Spleen (tissue), 7 donors: ENCODE results near the gene PVR.

Experiments
- POLR2A ChIP-seq, 3 donors: fragments of 450-650 bp; IDR thresholded peaks; one replicate each; pipeline ENCODE4 v1.5.1; 2017; ENCODE audit warnings: antibody characterized with exemption in 3 of 3, mild to moderate bottlenecking in 1 of 3
- POLR2AphosphoS5 ChIP-seq, 3 donors: sonication (generic); formaldehyde crosslinking; IDR thresholded peaks; one replicate each; pipeline ENCODE4 v1.5.1; 2017; ENCODE audit warnings: antibody characterized with exemption in 3 of 3
- TF ChIP-seq, protein P1 (sequence below), 11 experiments: fragments of 200-600 bp in 7 of 11; fragments of 450-650 bp in 4 of 11; sonication (generic) in 4 of 11; IDR thresholded peaks in 8 of 11; conservative IDR thresholded peaks in 3 of 11; 1 replicate in 7 of 11; 2 replicates in 4 of 11; pipeline versions ENCODE4 v1.4.0 to v1.8.0; 2016 to 2021; ENCODE audit warnings: antibody characterized with exemption in 11 of 11, inconsistent platforms in 4 of 11, mild to moderate bottlenecking in 1 of 11
- donor health status: DM: no; HTN: no; CAD: no; lungs with moderate emphysema.
- donor health status: DM: no; HTN: no; CAD: no.
- donor health status: DM: no; HTN: no; CAD: no.

DNA sequence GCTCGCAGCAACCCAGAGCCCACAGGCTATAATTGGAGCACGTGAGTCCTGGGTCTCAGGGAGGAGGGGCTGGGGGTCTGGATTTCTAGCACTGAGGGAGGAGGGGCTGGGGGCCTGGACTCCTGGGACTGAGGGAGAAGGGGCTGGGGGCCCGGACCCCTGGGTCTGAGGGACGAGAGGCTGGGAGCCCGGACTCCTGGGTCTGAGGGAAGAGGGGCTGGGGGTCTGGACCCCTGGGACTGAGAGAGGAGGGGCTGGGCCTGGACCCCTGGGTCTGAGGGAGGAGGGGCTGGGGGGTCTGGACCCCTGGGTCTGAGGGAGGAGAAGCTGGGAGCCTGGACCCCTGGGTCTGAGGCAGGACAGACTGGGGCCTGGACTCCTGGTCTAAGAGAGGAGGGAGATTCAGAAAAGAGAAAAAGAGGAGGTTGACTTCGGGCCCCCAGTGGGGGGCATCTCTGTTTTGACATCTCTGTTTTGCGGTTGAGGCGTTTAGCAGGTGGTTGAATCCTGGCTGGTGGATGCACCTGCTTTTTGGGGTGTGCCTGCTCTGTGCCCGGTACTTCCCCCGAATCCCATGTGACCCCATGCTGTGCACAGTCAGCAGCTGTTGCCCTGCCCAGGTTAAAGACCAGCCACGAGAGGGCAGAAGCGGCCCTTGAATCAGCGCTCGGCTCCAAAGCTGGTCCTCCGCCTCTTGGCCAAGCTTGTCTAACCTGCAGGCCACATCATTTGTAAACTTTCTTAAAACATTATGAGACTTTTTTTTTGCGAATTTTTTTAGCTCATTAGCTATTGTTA lies 10.5 kb downstream of the PVR start:
- TF ChIP-seq, protein P1, sequence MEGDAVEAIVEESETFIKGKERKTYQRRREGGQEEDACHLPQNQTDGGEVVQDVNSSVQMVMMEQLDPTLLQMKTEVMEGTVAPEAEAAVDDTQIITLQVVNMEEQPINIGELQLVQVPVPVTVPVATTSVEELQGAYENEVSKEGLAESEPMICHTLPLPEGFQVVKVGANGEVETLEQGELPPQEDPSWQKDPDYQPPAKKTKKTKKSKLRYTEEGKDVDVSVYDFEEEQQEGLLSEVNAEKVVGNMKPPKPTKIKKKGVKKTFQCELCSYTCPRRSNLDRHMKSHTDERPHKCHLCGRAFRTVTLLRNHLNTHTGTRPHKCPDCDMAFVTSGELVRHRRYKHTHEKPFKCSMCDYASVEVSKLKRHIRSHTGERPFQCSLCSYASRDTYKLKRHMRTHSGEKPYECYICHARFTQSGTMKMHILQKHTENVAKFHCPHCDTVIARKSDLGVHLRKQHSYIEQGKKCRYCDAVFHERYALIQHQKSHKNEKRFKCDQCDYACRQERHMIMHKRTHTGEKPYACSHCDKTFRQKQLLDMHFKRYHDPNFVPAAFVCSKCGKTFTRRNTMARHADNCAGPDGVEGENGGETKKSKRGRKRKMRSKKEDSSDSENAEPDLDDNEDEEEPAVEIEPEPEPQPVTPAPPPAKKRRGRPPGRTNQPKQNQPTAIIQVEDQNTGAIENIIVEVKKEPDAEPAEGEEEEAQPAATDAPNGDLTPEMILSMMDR (IDR thresholded peaks at IDR 0.05 in 8 of 11, conservative IDR thresholded peaks at IDR 0.05 in 3 of 11), result peak; percentile 65 to 90 (median 75)
- TF ChIP-seq POLR2A (IDR thresholded peaks at IDR 0.05) (no peak), POLR2AphosphoS5 (IDR thresholded peaks at IDR 0.05) (peak; percentile 58 to 76 (median 69))
